Keratinocyte (primary cell): Measurements from ENCODE around the gene FMN2.

Source experiments
- EZH2 ChIP-seq: IDR thresholded peaks from one replicate; pipeline ENCODE4 v1.6.1; 2012; ENCODE audit warnings: inconsistent platforms, mild to moderate bottlenecking, low read length, moderate library complexity
- TF ChIP-seq, protein P1 (sequence below), 3 experiments: IDR thresholded peaks in 1 of 3; conservative IDR thresholded peaks in 1 of 3; optimal IDR thresholded peaks in 1 of 3; 2 replicates in 2 of 3; 3 replicates in 1 of 3; pipeline versions ENCODE3 to v1.5.1; 2011; ENCODE audit warnings: low read length in 3 of 3, mild to moderate bottlenecking in 3 of 3, moderate library complexity in 2 of 3, control low read depth in 1 of 3, inconsistent platforms in 1 of 3; ENCODE audit not compliant: insufficient read depth in 2 of 3; ENCODE audit errors: extremely low read depth in 1 of 3

DNA sequence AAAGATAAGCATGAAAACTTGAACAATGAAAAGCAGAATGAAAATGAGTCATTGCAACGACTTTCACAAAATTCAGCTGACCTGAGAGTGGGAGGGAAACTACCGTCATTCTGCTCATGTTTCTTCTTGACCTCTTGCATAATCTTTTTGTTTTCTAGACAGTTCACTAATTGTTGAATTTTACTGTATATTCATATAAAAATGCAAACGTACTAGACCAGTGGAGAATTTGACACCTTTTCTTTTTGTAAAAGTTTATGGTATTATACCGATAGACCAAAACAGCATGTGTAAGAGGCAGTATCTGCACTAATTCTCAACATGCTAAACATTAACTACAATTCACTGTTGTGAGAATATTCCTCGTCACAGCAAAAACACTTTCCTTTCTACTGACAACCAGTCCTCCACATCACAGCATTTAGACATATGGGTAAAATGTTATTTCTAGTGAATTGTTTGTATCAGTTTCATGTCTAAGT is 382.5 kb downstream of the FMN2 start:
- TF ChIP-seq, protein P1, sequence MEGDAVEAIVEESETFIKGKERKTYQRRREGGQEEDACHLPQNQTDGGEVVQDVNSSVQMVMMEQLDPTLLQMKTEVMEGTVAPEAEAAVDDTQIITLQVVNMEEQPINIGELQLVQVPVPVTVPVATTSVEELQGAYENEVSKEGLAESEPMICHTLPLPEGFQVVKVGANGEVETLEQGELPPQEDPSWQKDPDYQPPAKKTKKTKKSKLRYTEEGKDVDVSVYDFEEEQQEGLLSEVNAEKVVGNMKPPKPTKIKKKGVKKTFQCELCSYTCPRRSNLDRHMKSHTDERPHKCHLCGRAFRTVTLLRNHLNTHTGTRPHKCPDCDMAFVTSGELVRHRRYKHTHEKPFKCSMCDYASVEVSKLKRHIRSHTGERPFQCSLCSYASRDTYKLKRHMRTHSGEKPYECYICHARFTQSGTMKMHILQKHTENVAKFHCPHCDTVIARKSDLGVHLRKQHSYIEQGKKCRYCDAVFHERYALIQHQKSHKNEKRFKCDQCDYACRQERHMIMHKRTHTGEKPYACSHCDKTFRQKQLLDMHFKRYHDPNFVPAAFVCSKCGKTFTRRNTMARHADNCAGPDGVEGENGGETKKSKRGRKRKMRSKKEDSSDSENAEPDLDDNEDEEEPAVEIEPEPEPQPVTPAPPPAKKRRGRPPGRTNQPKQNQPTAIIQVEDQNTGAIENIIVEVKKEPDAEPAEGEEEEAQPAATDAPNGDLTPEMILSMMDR (optimal IDR thresholded peaks at IDR 0.05 in 1 of 3, IDR thresholded peaks at IDR 0.05 in 1 of 3, conservative IDR thresholded peaks at IDR 0.05 in 1 of 3; ENCODE audit: extremely low read depth in 1 of 3, insufficient read depth in 2 of 3, low read length in 3 of 3), result no peak
- TF ChIP-seq EZH2, result no peak
